GM12878 (cell line): Measurements from ENCODE around the gene PLXNC1. TPM values are rescaled to one million over a fixed set of nuclear protein-coding genes. Genes with fewer than 3 reads are reported as not detected.

ENCODE experiments used
- ASH2L ChIP-seq: fragments of 300-600, 200-600 bp; sonication (generic); IDR thresholded peaks from 2 replicates; pipeline ENCODE4 v1.6.1; 2017; ENCODE audit warnings: low read depth, mild to moderate bottlenecking, borderline replicate concordance
- BRCA1 ChIP-seq: IDR thresholded peaks from 2 replicates; pipeline ENCODE4 v1.6.1; 2011; ENCODE audit warnings: low read depth, low read length, improper control_type of control experiment
- CBX5 ChIP-seq: sonication (generic); IDR thresholded peaks from 2 replicates; pipeline ENCODE4 v1.6.1; 2016; ENCODE audit warnings: low read depth, moderate library complexity, mild to moderate bottlenecking, inconsistent platforms
- DPF2 ChIP-seq: fragments of 450-650 bp; IDR thresholded peaks from 2 replicates; pipeline ENCODE4 v1.6.1; 2017; ENCODE audit warnings: mild to moderate bottlenecking
- EGR1 ChIP-seq, 2 experiments: IDR thresholded peaks; 1 replicate in 1 of 2; 2 replicates in 1 of 2; pipeline ENCODE4 v1.6.1; 2011 to 2012; ENCODE audit warnings: low read depth in 2 of 2, low read length in 2 of 2, borderline replicate concordance in 1 of 2, mild to moderate bottlenecking in 1 of 2, moderate library complexity in 1 of 2
- KDM1A ChIP-seq: fragments of 200-600 bp; sonication (generic); IDR thresholded peaks from 2 replicates; pipeline ENCODE4 v1.6.1; 2016; ENCODE audit warnings: borderline replicate concordance
- KLF5 ChIP-seq: fragments of 450-650 bp; IDR thresholded peaks from 2 replicates; pipeline ENCODE4 v1.6.1; 2014; ENCODE audit warnings: mild to moderate bottlenecking; ENCODE audit not compliant: partially characterized antibody
- MAX ChIP-seq: IDR thresholded peaks from 2 replicates; pipeline ENCODE4 v1.6.1; 2012; ENCODE audit warnings: low read depth, low read length, improper control_type of control experiment
- MXI1 ChIP-seq: fragments of 150-350 bp; IDR thresholded peaks from 2 replicates; pipeline ENCODE4 v1.6.1; 2011; ENCODE audit warnings: low read depth, mild to moderate bottlenecking, inconsistent platforms, low read length, improper control_type of control experiment
- NFIC ChIP-seq: IDR thresholded peaks from 2 replicates; pipeline ENCODE4 v1.6.1; 2012; ENCODE audit warnings: low read depth, mild to moderate bottlenecking, inconsistent platforms, low read length, moderate library complexity
- NFYA ChIP-seq: IDR thresholded peaks from 2 replicates; pipeline ENCODE4 v1.6.1; 2011; ENCODE audit warnings: low read depth, mild to moderate bottlenecking, low read length, improper control_type of control experiment, borderline replicate concordance
- PBX3 ChIP-seq: IDR thresholded peaks from 2 replicates; pipeline ENCODE4 v1.6.1; 2011; ENCODE audit warnings: mild to moderate bottlenecking, low read depth, low read length, moderate library complexity; ENCODE audit not compliant: insufficient replicate concordance
- PRDM15 ChIP-seq: fragments of 450-650 bp; formaldehyde crosslinking; IDR thresholded peaks from 2 replicates; pipeline ENCODE4 v1.4.0; 2020; ENCODE audit warnings: mild to moderate bottlenecking, moderate library complexity
- RAD21 ChIP-seq: IDR thresholded peaks from 2 replicates; pipeline ENCODE4 v1.6.1; 2011; ENCODE audit warnings: mild to moderate bottlenecking, low read depth, low read length, moderate library complexity; ENCODE audit not compliant: insufficient read depth
- RAD51 ChIP-seq: fragments of 450-650 bp; IDR thresholded peaks from 2 replicates; pipeline ENCODE4 v1.6.1; 2016; ENCODE audit warnings: moderate library complexity, mild to moderate bottlenecking, inconsistent platforms
- SIX5 ChIP-seq: IDR thresholded peaks from 2 replicates; pipeline ENCODE4 v1.6.1; 2011; ENCODE audit warnings: mild to moderate bottlenecking, low read depth, low read length, moderate library complexity; ENCODE audit not compliant: severe bottlenecking
- SPI1 ChIP-seq: IDR thresholded peaks from 2 replicates; pipeline ENCODE4 v1.6.1; 2011; ENCODE audit warnings: low read depth, mild to moderate bottlenecking, low read length, moderate library complexity, borderline replicate concordance; ENCODE audit not compliant: insufficient read depth
- STAT1 ChIP-seq: fragments of 450-650 bp; conservative IDR thresholded peaks from 2 replicates; pipeline ENCODE4 v1.6.1; 2014; ENCODE audit warnings: antibody characterized with exemption, mild to moderate bottlenecking
- STAT3 ChIP-seq: IDR thresholded peaks from 2 replicates; pipeline ENCODE4 v1.6.1; 2011; ENCODE audit warnings: low read depth, low read length, improper control_type of control experiment
- TCF3 ChIP-seq: IDR thresholded peaks from 2 replicates; pipeline ENCODE4 v1.6.1; 2012; ENCODE audit warnings: low read depth, mild to moderate bottlenecking, low read length, borderline replicate concordance; ENCODE audit not compliant: insufficient read depth
- WRNIP1 ChIP-seq: IDR thresholded peaks from 2 replicates; pipeline ENCODE4 v1.6.1; 2011; ENCODE audit warnings: low read depth, low read length, improper control_type of control experiment, borderline replicate concordance
- YBX1 ChIP-seq: fragments of 450-650 bp; IDR thresholded peaks from 2 replicates; pipeline ENCODE4 v1.6.1; 2016; ENCODE audit warnings: antibody characterized with exemption
- ZBTB33 ChIP-seq: fragments of 450-650 bp; IDR thresholded peaks from 2 replicates; pipeline ENCODE4 v1.6.1; 2017; ENCODE audit warnings: mild to moderate bottlenecking
- ZNF274 ChIP-seq: IDR thresholded peaks from one replicate; pipeline ENCODE4 v1.8.0; 2011; ENCODE audit not compliant: insufficient read length, insufficient read depth
- polyA plus RNA-seq, 11 experiments: library from polyadenylated mRNA; depleted of rRNA in 4 of 11; unstranded in 6 of 11; stranded (reverse) in 5 of 11; fragments of >200 nt; fragmentation: Nextera tagmentation in 4 of 11; fragmentation: Illumina TruSeq in 1 of 11; extraction: Ambion mirVana in 4 of 11; extraction: Trizol in 1 of 11; gene quantifications; 1 replicate in 1 of 11; 2 replicates in 10 of 11; pipeline versions ENCODE4 v1.2.1 to v1.2.3, GENCODE V29; 2011 to 2016; ENCODE audit warnings: inconsistent platforms in 2 of 11, missing spikeins in 2 of 11, low read depth in 1 of 11
- total RNA-seq, 4 experiments: library from RNA; depleted of rRNA in 3 of 4; stranded (reverse); fragments of >200 nt in 3 of 4; fragmentation: Illumina TruSeq in 1 of 4; extraction: Trizol in 1 of 4; gene quantifications; 2 replicates each; pipeline versions ENCODE4 v1.2.1 to v1.2.3, GENCODE V29; 2013 to 2021

Gene PLXNC1
- total and polyA plus RNA-seq, 10 of the 15 experiments (the other 5 are each of a cell fraction or from before 2014, with no cell fraction given): 5.2 to 41.2 (median 24.6) TPM

- TF ChIP-seq EGR1 (IDR thresholded peaks at IDR 0.05; ENCODE audit: borderline replicate concordance in 1 of 2, low read depth in 2 of 2, low read length in 2 of 2): no peak
- TF ChIP-seq MXI1: no peak
- no peak for TF ChIP-seq STAT1
- TF ChIP-seq PRDM15 (CRISPR knock-in tag): no peak
- TF ChIP-seq MAX: no peak
- peak; percentile 80 for TF ChIP-seq DPF2
- TF ChIP-seq NFIC: peak; percentile 86
- TF ChIP-seq ASH2L: no peak
- TF ChIP-seq NFYA: no peak
- no peak for TF ChIP-seq STAT3
- TF ChIP-seq YBX1: no peak
- no peak for TF ChIP-seq RAD21
- TF ChIP-seq ZBTB33: no peak
- TF ChIP-seq WRNIP1: no peak
- TF ChIP-seq CBX5: peak; percentile 71; the same call in 1 of the 2 replicates
- TF ChIP-seq TCF3: no peak
- no peak for TF ChIP-seq KDM1A
- no peak for TF ChIP-seq RAD51
- no peak for TF ChIP-seq SPI1
- no peak for TF ChIP-seq ZNF274
- no peak for TF ChIP-seq KLF5
- no peak for TF ChIP-seq BRCA1
- TF ChIP-seq SIX5: no peak
- no peak for TF ChIP-seq PBX3
Observed at GRCh38 chr12:94305130-94305957, 157.0 kb downstream of the PLXNC1 start (continued).
